ENCODE data around the gene ZNF20.
"Not testable (repeated sequence)": the region's sequence is repeated elsewhere in the genome, so short reads cannot be mapped to it uniquely, and the experiment has no call there.

ZNF20 gene

DNA sequence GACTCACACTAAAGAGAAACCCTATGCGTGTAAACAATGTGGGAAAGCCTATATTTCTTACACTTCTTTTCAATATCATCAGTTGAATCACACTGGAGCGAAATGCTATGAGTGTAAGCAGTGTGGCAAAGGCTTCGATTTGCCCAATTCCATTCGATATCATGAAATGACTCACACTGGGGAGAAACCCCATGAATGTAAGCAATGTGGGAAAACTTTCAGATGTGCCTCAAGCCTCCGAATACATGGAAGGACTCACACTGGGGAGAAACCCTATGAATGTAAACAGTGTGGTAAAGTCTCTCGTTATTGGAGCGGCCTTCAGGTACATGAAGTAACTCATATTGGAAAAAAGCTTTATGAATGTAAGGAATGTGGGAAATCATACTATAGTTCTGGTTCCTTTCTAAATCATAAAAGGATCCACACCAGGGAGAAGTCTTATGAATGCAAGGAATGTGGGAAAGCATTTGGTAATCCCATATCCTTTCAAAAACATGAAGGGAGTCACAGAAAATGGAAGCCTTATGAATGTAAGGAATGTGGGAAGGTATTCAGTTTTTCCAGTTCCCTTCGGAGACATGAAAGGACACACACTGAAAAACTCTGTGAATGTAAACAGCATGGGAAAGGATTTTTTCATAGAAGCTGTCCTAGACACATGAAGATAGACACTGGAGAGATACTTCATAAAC lies 28.1 kb downstream of the ZNF20 start:
- no peak for TF ChIP-seq CTCF (IDR thresholded peaks at IDR 0.05; ENCODE audit: low read depth, low read length)
- DNase-seq (ENCODE audit: extremely low read depth, low read depth), result no peak

- DNase-seq (ENCODE audit: extremely low read depth, low read depth), result no peak
- no peak for TF ChIP-seq CTCF (IDR thresholded peaks at IDR 0.05; ENCODE audit: low read depth, low read length)
These were observed 29.0 kb downstream of the ZNF20 start for GRCh38 chr19:12111176-12111575.

DNA sequence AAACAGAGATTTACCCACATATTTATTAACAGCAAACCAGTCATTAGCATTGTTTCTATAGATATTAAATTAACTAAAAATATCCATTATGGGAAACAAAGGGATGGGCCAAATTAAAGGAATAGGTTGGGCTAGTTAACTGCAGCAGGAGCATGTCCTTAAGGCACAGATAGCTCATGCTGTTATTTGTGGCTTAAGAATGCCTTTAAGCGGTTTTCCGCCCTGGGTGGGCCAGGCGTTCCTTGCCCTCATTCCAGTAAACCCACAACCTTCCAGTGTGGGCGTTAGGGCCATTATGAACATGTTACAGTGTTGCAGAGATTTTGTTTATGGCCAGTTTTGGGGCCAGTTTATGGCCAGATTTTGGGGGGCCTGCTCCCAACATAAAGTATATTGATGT lies 36.2 kb downstream of the ZNF20 start:
- not testable (repeated sequence) for DNase-seq (ENCODE audit: extremely low read depth, low read depth)

DNA sequence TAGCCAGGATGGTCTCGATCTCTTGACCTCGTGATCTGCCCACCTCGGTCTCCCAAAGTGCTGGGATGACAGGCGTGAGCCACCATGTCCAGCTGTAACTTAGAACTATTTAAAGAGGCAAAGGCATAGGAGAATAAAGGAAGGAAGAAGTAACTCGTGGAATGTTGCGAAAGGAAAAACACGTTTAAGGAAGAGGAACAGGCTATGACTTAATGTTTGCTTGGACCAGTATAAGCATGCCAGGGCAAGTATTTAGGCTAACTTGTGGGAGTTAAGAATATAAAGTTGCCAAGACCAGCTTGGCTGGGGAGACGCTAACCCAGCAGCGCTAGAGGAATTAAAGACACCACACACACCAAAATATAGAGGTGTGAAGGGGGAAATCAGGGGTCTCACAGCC lies 42.1 kb downstream of the ZNF20 start:
- DNase-seq (ENCODE audit: extremely low read depth, low read depth), result no peak
- no peak for TF ChIP-seq CTCF (IDR thresholded peaks at IDR 0.05; ENCODE audit: low read depth, low read length)

DNA sequence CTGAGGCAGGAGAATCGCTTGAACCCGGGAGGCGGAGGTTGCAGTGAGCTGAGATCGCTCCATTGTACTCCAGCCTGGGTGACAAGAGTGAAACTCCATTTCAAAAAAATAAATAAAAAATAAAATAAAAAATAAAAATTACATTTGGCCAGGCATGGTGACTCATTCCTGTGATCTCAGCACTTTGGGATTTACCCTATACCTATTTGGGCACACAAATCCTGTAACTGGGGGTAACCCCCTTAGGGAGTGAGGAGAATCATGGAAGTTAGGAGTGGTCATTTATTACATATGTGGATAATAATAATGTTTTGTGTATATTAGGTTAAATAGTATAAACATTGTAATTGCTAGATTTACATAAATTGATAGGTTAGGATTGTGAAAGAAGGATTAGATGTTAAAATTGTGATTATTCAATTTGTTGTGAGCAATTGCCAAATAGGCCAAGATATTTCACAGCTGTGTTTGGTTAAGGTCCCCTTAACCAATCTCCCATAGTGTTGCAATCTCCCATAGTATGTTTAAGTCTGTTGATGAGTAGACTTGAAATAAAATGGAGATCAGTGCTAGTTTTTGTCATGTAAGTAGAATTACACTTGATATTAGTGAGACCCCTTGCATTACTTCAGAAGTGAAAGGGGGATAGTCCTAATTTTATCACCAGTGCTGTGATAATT lies 44.9 kb downstream of the ZNF20 start:
- no peak for DNase-seq (ENCODE audit: extremely low read depth, low read depth)
- TF ChIP-seq CTCF (IDR thresholded peaks at IDR 0.05; ENCODE audit: low read depth, low read length), result no peak

- DNase-seq (ENCODE audit: extremely low read depth, low read depth), result no peak
These were observed 46.4 kb downstream of the ZNF20 start for GRCh38 chr19:12093777-12094176.

GRCh38 chr19:12092956-12093355 lies 47.2 kb downstream of the ZNF20 start:
- DNase-seq (ENCODE audit: extremely low read depth, low read depth), result no peak
- no peak for TF ChIP-seq CTCF (IDR thresholded peaks at IDR 0.05; ENCODE audit: low read depth, low read length)

More at GRCh38 chr19:12093777-12094176, 46.4 kb downstream of the ZNF20 start:
- no peak for TF ChIP-seq CTCF (IDR thresholded peaks at IDR 0.05; ENCODE audit: low read depth, low read length)

All from AG09319 (cell line).